Suprapubic skin (tissue), 4 donors: ENCODE results near the gene IL37. TPM values are rescaled to one million over a fixed set of nuclear protein-coding genes. Genes with fewer than 3 reads are reported as not detected.
"Not testable (repeated sequence)": the region's sequence is repeated elsewhere in the genome, so short reads cannot be mapped to it uniquely, and the experiment has no call there.

Experiments used
- DNase-seq, 2 donors: peaks; one replicate each; pipeline ENCODE4 v3.0.0-alpha.2; 2019; ENCODE audit warnings: low spot score in 2 of 2
- H3K27ac ChIP-seq: fragments of 200-600 bp; sonication (generic); one replicate; pipeline ENCODE4 v1.5.1; 2019
- H3K27me3 ChIP-seq: fragments of 200-600 bp; sonication (generic); one replicate; pipeline ENCODE4 v1.5.1; 2019
- H3K36me3 ChIP-seq: fragments of 200-600 bp; sonication (generic); one replicate; pipeline ENCODE4 v1.5.1; 2019
- H3K4me1 ChIP-seq: fragments of 200-600 bp; sonication (generic); one replicate; pipeline ENCODE4 v1.5.1; 2019
- H3K4me3 ChIP-seq: fragments of 200-600 bp; sonication (generic); one replicate; pipeline ENCODE4 v1.5.1; 2019; ENCODE audit warnings: mild to moderate bottlenecking
- H3K9me3 ChIP-seq: fragments of 200-600 bp; sonication (generic); one replicate; pipeline ENCODE4 v1.5.1; 2019
- EP300 ChIP-seq: sonication (generic); formaldehyde crosslinking; IDR thresholded peaks from one replicate; pipeline ENCODE4 v1.6.1; 2017; ENCODE audit warnings: antibody characterized with exemption
- POLR2A ChIP-seq, 2 donors: fragments of 450-650 bp; IDR thresholded peaks; one replicate each; pipeline ENCODE4 v1.6.1; 2017; ENCODE audit warnings: antibody characterized with exemption in 2 of 2, mild to moderate bottlenecking in 2 of 2, moderate library complexity in 2 of 2
- POLR2AphosphoS5 ChIP-seq, 3 donors: sonication (generic); formaldehyde crosslinking; IDR thresholded peaks; one replicate each; pipeline ENCODE4 v1.6.1; 2017; ENCODE audit warnings: antibody characterized with exemption in 3 of 3
- WGBS: methylation state at CpG from one replicate; pipeline ENCODE4 v1.1.5; 2018; 5-methylcytosine and 5-hydroxymethylcytosine counted together
- total RNA-seq, 4 donors: library from RNA; depleted of rRNA; stranded (reverse); fragments of >200 nt; gene quantifications; one replicate each; pipeline ENCODE4 v1.1.0, GENCODE V29; 2016
- TF ChIP-seq, protein P1 (sequence below), 2 donors: fragments of 200-600 bp in 1 of 2; fragments of 450-650 bp in 1 of 2; sonication (generic) in 1 of 2; IDR thresholded peaks; one replicate each; pipeline ENCODE4 v1.5.1; 2016 to 2019; ENCODE audit warnings: antibody characterized with exemption in 2 of 2, mild to moderate bottlenecking in 1 of 2, moderate library complexity in 1 of 2

Gene IL37
- total RNA-seq, 4 donors from 2014 or later, result 7.2 to 133 (median 124) TPM

GRCh38 chr2:112902816-112903215 is 8.1 kb upstream of the IL37 start:
- 64% methylated on average over 2 of the region's 2 CpGs for WGBS

GRCh38 chr2:112904883-112905282 is 6.1 kb upstream of the IL37 start:
- H3K36me3 ChIP-seq, result no peaks in the 10 kb centered on the region
- 84% methylated on average over 5 of the region's 5 CpGs for WGBS
- TF ChIP-seq, protein P1, sequence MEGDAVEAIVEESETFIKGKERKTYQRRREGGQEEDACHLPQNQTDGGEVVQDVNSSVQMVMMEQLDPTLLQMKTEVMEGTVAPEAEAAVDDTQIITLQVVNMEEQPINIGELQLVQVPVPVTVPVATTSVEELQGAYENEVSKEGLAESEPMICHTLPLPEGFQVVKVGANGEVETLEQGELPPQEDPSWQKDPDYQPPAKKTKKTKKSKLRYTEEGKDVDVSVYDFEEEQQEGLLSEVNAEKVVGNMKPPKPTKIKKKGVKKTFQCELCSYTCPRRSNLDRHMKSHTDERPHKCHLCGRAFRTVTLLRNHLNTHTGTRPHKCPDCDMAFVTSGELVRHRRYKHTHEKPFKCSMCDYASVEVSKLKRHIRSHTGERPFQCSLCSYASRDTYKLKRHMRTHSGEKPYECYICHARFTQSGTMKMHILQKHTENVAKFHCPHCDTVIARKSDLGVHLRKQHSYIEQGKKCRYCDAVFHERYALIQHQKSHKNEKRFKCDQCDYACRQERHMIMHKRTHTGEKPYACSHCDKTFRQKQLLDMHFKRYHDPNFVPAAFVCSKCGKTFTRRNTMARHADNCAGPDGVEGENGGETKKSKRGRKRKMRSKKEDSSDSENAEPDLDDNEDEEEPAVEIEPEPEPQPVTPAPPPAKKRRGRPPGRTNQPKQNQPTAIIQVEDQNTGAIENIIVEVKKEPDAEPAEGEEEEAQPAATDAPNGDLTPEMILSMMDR (IDR thresholded peaks at IDR 0.05), result no peak
- no peak for TF ChIP-seq POLR2A (IDR thresholded peaks at IDR 0.05)
- no peak for TF ChIP-seq EP300
- TF ChIP-seq POLR2AphosphoS5 (IDR thresholded peaks at IDR 0.05), result no peak
- no peaks in the 10 kb centered on the region for H3K9me3 ChIP-seq
- no peak for DNase-seq
- H3K4me1 ChIP-seq, result no peaks in the 10 kb centered on the region
- H3K4me3 ChIP-seq, result no peak overlapping the region
- H3K27ac ChIP-seq, result no peak overlapping the region
- no peaks in the 10 kb centered on the region for H3K27me3 ChIP-seq

More at GRCh38 chr2:112902816-112903215, 8.1 kb upstream of the IL37 start:
- Histone ChIP-seq H3K36me3 (no peaks in the 10 kb centered on the region), H3K27ac (no peak overlapping the region), H3K4me3 (no peak overlapping the region), H3K9me3 (no peaks in the 10 kb centered on the region), H3K4me1 (no peaks in the 10 kb centered on the region), H3K27me3 (no peaks in the 10 kb centered on the region)
- TF ChIP-seq POLR2A (IDR thresholded peaks at IDR 0.05) (no peak), EP300 (no peak), POLR2AphosphoS5 (IDR thresholded peaks at IDR 0.05) (no peak)
- TF ChIP-seq, protein P1 (IDR thresholded peaks at IDR 0.05), result no peak
- DNase-seq, result no peak

DNA sequence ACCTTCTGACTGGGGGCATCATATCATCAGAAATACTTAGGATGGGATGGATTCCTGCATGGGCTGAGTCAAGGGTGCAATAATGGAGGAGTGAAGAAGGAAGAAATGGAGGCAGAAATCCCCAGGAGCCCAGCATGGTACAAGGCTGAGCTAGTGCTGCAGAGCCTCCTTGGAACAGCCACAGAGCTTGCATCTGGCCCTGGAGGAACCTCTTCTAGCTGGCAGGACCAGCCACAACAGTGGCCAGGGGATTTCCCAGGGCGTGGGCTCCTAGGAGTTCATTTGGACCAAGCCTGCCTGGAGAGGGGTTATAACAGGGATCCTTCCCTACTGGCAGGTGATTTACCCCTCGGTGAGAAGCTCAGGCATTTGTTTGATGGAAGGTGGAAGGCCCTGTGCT is 4.7 kb upstream of the IL37 start:
- H3K4me3 ChIP-seq, result no peak overlapping the region
- no peaks in the 10 kb centered on the region for H3K9me3 ChIP-seq
- TF ChIP-seq EP300 (no peak), POLR2A (IDR thresholded peaks at IDR 0.05) (no peak), POLR2AphosphoS5 (IDR thresholded peaks at IDR 0.05) (no peak)
- TF ChIP-seq, protein P1 (IDR thresholded peaks at IDR 0.05), result no peak
- H3K27me3 ChIP-seq, result no peaks in the 10 kb centered on the region
- no peaks in the 10 kb centered on the region for H3K36me3 ChIP-seq
- no peaks in the 10 kb centered on the region for H3K4me1 ChIP-seq
- no peak for DNase-seq
- H3K27ac ChIP-seq, result no peak overlapping the region
- 20% methylated on average over 2 of the region's 2 CpGs for WGBS

DNA sequence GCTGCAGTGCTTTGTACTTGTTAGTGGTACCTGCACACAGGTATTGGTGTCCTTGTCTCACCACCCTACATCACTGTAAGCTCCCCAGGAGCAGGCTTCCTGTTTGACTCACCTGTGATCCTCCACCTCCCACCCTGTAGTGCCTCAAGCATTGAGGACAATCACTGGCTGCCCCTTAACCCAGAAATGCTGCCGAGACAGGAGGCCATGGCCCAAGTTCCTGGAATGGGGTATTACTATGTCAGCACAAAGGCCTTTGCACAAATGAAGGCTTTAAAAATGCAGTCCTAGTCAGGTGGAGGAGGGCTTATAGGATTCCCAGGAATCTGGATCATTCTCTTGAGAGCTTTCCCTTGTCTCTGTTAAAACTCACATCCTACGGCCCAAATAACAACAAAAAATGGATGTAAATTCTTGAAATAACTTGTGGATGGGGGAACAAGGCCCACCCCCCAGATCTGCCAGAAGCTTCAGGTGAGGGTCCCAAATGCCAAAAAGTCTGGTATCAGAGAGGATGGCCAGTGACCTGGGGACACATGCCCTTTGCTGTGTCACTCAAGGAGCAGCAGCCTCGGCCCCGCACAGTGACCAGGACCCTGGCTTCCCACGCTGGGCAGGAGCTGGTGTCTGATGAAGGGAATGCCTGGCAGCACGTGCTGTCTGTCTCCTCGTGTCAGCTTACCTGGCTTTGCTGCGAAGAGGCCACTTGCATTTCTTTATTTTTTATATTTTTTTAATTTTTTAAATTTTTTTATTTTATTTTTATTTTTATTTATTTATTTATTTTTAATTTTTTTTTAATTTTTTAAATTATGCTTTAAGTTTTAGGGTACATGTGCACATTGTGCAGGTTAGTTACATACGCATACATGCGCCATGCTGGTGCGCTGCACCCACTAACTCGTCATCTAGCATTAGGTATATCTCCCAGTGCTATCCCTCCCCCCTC is 3.7 kb upstream of the IL37 start:
- no peak overlapping the region for H3K4me3 ChIP-seq
- H3K4me1 ChIP-seq, result no peaks in the 10 kb centered on the region
- DNase-seq, result no peak
- H3K9me3 ChIP-seq, result no peaks in the 10 kb centered on the region
- H3K27me3 ChIP-seq, result no peaks in the 10 kb centered on the region
- H3K27ac ChIP-seq, result no peak overlapping the region
- WGBS, result 94% methylated on average over 12 of the region's 12 CpGs
- TF ChIP-seq POLR2A (IDR thresholded peaks at IDR 0.05) (no peak), EP300 (no peak), POLR2AphosphoS5 (IDR thresholded peaks at IDR 0.05) (no peak)
- TF ChIP-seq, protein P1 (IDR thresholded peaks at IDR 0.05), result no peak
- H3K36me3 ChIP-seq, result no peaks in the 10 kb centered on the region

DNA sequence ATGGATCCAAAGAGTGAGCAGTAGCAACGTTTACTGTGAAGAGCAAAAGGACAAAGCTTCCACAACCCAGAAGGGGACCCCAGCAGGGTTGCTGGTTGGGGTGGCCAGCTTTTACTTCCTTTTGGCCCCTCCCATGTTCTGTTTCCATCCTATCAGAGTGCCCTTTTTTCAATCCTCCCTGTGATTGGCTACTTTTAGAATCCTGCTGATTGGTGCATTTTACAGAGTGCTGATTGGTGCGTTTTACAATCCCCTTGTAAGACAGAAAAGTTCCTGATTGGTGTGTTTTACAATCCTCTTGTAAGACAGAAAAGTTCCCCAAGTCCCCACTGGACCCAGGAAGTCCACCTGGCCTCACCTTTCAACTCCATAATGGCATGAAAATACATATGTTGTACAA is 2.4 kb upstream of the IL37 start:
- not testable (repeated sequence) for H3K36me3 ChIP-seq, H3K27me3 ChIP-seq, H3K9me3 ChIP-seq, DNase-seq, H3K4me1 ChIP-seq, H3K27ac ChIP-seq, H3K4me3 ChIP-seq
- 69% methylated on average over 2 of the region's 2 CpGs for WGBS
